OCI-LY1 (cell line): Measurements from ENCODE around the gene C19orf53.

Experiments
- H2AFZ ChIP-seq: fragments of 200-600 bp; sonication (generic), shearing (Covaris generic); 2 replicates; pipeline ENCODE4 v1.6.0; 2014; ENCODE audit warnings: antibody characterized with exemption, mild to moderate bottlenecking, low read length
- H3F3A ChIP-seq: fragments of 200-600 bp; sonication (generic), shearing (Covaris generic); 2 replicates; pipeline ENCODE4 v1.6.0; 2014; ENCODE audit warnings: mild to moderate bottlenecking, antibody characterized with exemption, low read length, moderate library complexity; ENCODE audit not compliant: insufficient read depth
- H3K27ac ChIP-seq: fragments of 200-600 bp; sonication (generic); 2 replicates; pipeline ENCODE4 v1.5.1; 2014; ENCODE audit warnings: low read length, mixed run types, mild to moderate bottlenecking, low read depth; ENCODE audit not compliant: poor library complexity, severe bottlenecking
- H3K27me3 ChIP-seq: fragments of 200-600 bp; sonication (generic); 2 replicates; pipeline ENCODE4 v1.6.0; 2014; ENCODE audit warnings: antibody characterized with exemption, mild to moderate bottlenecking, low read length, moderate library complexity; ENCODE audit not compliant: insufficient read depth
- H3K36me3 ChIP-seq: fragments of 200-600 bp; sonication (generic); 2 replicates; pipeline ENCODE4 v1.6.1; 2014; ENCODE audit warnings: mild to moderate bottlenecking, antibody characterized with exemption, low read length, moderate library complexity, mixed read lengths; ENCODE audit not compliant: insufficient read depth
- H3K4me1 ChIP-seq: fragments of 200-600 bp; sonication (generic); 2 replicates; pipeline ENCODE4 v1.5.1; 2014; ENCODE audit warnings: mild to moderate bottlenecking, low read length, moderate library complexity; ENCODE audit not compliant: insufficient read depth, severe bottlenecking
- H3K4me2 ChIP-seq: fragments of 200-600 bp; sonication (generic), shearing (Covaris generic); 2 replicates; pipeline ENCODE4 v1.6.1; 2014; ENCODE audit warnings: low read length
- H3K4me3 ChIP-seq: fragments of 200-600 bp; sonication (generic); 2 replicates; pipeline ENCODE4 v1.5.1; 2014; ENCODE audit warnings: low read length, low read depth, mild to moderate bottlenecking, mixed read lengths; ENCODE audit not compliant: poor library complexity, severe bottlenecking
- H3K79me2 ChIP-seq: fragments of 200-600 bp; shearing (Covaris generic); 2 replicates; pipeline ENCODE4 v1.6.1; 2016; ENCODE audit warnings: mixed run types, low read length, mixed read lengths; ENCODE audit not compliant: insufficient read depth
- H3K9ac ChIP-seq: fragments of 200-600 bp; sonication (generic), shearing (Covaris generic); 2 replicates; pipeline ENCODE4 v1.6.1; 2014; ENCODE audit warnings: mild to moderate bottlenecking, low read length, mixed read lengths
- H3K9me2 ChIP-seq: fragments of 200-600 bp; sonication (generic), shearing (Covaris generic); 2 replicates; pipeline ENCODE4 v1.6.1; 2014; ENCODE audit warnings: low read depth, mild to moderate bottlenecking, low read length, mixed read lengths
- H3K9me3 ChIP-seq: fragments of 200-600 bp; shearing (Covaris generic); 2 replicates; pipeline ENCODE4 v1.6.1; 2014; ENCODE audit warnings: low read length, mixed read lengths
- H4K20me1 ChIP-seq: fragments of 200-600 bp; sonication (generic), shearing (Covaris generic); 2 replicates; pipeline ENCODE4 v1.6.0; 2016; ENCODE audit warnings: mild to moderate bottlenecking, low read length; ENCODE audit not compliant: insufficient read depth
- EZH2 ChIP-seq: fragments of 200-600 bp; sonication (generic), shearing (Covaris generic); IDR thresholded peaks from 2 replicates; pipeline ENCODE4 v1.8.0; 2017; ENCODE audit warnings: borderline replicate concordance, mixed run types, mild to moderate bottlenecking, antibody characterized with exemption, low read length, moderate library complexity, mixed read lengths
- TF ChIP-seq, protein P1 (sequence below): fragments of 200-600 bp; sonication (generic), shearing (Covaris generic); IDR thresholded peaks from 2 replicates; pipeline ENCODE4 v1.5.1; 2017; ENCODE audit warnings: mild to moderate bottlenecking, antibody characterized with exemption, low read length, moderate library complexity, mixed read lengths

C19orf53 gene

DNA sequence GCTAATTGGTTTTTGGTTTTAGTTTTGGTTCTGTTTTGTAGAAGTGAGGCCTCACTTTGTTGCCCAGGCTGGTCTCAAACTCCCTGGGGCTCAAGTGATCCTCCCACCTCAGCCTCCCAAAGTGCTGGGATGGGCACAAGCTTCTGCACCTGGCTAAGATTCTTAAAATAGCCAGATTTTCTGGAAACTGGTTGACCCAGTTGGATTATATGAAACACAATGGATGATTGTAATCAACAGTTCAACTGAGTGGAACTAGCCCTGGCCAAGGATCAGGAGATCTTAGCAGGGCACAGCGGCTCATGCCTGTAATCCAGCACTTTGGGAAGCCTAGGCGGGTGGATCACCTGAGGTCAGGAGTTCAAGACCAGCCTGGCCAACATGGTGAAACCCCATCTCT, 39.5 kb upstream of the C19orf53 start:
- Histone ChIP-seq H3K79me2 (no peaks in the 10 kb centered on the region), H3K27me3 (no peaks in the 10 kb centered on the region), H3K9me2 (no peaks in the 10 kb centered on the region), H3K4me2 (no peak overlapping the region), H3K36me3 (no peaks in the 10 kb centered on the region), H3K4me1 (peaks cover 24% of the 10 kb centered on the region), H3K27ac (no peak overlapping the region), H3K9me3 (no peaks in the 10 kb centered on the region), H4K20me1 (no peaks in the 10 kb centered on the region), H2AFZ (no peak overlapping the region), H3K4me3 (no peak overlapping the region), H3F3A (no peaks in the 10 kb centered on the region), H3K9ac (no peak overlapping the region)
- TF ChIP-seq EZH2: no peak
- TF ChIP-seq, protein P1, sequence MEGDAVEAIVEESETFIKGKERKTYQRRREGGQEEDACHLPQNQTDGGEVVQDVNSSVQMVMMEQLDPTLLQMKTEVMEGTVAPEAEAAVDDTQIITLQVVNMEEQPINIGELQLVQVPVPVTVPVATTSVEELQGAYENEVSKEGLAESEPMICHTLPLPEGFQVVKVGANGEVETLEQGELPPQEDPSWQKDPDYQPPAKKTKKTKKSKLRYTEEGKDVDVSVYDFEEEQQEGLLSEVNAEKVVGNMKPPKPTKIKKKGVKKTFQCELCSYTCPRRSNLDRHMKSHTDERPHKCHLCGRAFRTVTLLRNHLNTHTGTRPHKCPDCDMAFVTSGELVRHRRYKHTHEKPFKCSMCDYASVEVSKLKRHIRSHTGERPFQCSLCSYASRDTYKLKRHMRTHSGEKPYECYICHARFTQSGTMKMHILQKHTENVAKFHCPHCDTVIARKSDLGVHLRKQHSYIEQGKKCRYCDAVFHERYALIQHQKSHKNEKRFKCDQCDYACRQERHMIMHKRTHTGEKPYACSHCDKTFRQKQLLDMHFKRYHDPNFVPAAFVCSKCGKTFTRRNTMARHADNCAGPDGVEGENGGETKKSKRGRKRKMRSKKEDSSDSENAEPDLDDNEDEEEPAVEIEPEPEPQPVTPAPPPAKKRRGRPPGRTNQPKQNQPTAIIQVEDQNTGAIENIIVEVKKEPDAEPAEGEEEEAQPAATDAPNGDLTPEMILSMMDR: no peak

- Histone ChIP-seq H2AFZ (no peak overlapping the region), H3F3A (no peaks in the 10 kb centered on the region), H3K27me3 (no peaks in the 10 kb centered on the region), H3K9ac (no peak overlapping the region), H3K79me2 (no peaks in the 10 kb centered on the region), H3K9me2 (no peaks in the 10 kb centered on the region), H3K9me3 (no peaks in the 10 kb centered on the region), H3K4me3 (no peak overlapping the region), H3K27ac (no peak overlapping the region), H4K20me1 (no peaks in the 10 kb centered on the region), H3K4me2 (no peak overlapping the region), H3K4me1 (no peaks in the 10 kb centered on the region), H3K36me3 (no peaks in the 10 kb centered on the region)
- TF ChIP-seq, protein P1: no peak
- TF ChIP-seq EZH2: no peak
Observed at GRCh38 chr19:13738073-13738472, 36.2 kb upstream of the C19orf53 start.

DNA sequence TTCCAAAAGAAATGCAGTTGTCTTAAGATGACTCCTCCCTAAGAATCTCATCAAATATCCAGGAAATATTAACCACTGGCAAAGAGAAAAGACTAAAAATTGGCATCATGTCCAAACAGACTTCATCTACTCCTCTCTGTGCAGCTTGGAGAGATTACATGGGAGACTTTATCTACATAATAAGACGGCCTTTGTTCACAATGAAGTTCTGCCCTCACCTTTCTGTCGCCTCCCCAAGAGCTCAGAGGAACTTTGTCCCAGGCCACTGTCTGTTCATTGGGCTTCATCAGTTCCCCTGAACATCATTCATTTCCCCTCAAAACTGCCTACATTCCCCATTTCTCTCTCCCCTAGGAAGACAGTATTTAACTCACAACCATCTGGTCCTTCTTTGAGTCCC, 32.4 kb upstream of the C19orf53 start:
- no peaks in the 10 kb centered on the region for H3K27me3 ChIP-seq
- no peak overlapping the region for H2AFZ ChIP-seq
- no peaks in the 10 kb centered on the region for H3K9me3 ChIP-seq
- H3K27ac ChIP-seq: no peak overlapping the region
- no peaks in the 10 kb centered on the region for H4K20me1 ChIP-seq
- H3K79me2 ChIP-seq: no peaks in the 10 kb centered on the region
- no peak overlapping the region for H3K9ac ChIP-seq
- no peak for TF ChIP-seq EZH2
- TF ChIP-seq, protein P1: no peak
- H3K9me2 ChIP-seq: no peaks in the 10 kb centered on the region
- H3K4me1 ChIP-seq: no peaks in the 10 kb centered on the region
- H3K36me3 ChIP-seq: no peaks in the 10 kb centered on the region
- H3K4me3 ChIP-seq: no peak overlapping the region
- H3F3A ChIP-seq: no peaks in the 10 kb centered on the region
- no peak overlapping the region for H3K4me2 ChIP-seq
